OCI-M1 (cell line): Measurements from ENCODE around the gene TOR1A.
A peak's percentile ranks its signal among the peaks of the same experiment; 100 is the strongest.

Source experiments
- DNase-seq: peaks from one replicate; lab custom pipeline; 2025; lab: John Stamatoyannopoulos, UW

TOR1A gene, protein sequence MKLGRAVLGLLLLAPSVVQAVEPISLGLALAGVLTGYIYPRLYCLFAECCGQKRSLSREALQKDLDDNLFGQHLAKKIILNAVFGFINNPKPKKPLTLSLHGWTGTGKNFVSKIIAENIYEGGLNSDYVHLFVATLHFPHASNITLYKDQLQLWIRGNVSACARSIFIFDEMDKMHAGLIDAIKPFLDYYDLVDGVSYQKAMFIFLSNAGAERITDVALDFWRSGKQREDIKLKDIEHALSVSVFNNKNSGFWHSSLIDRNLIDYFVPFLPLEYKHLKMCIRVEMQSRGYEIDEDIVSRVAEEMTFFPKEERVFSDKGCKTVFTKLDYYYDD

DNA sequence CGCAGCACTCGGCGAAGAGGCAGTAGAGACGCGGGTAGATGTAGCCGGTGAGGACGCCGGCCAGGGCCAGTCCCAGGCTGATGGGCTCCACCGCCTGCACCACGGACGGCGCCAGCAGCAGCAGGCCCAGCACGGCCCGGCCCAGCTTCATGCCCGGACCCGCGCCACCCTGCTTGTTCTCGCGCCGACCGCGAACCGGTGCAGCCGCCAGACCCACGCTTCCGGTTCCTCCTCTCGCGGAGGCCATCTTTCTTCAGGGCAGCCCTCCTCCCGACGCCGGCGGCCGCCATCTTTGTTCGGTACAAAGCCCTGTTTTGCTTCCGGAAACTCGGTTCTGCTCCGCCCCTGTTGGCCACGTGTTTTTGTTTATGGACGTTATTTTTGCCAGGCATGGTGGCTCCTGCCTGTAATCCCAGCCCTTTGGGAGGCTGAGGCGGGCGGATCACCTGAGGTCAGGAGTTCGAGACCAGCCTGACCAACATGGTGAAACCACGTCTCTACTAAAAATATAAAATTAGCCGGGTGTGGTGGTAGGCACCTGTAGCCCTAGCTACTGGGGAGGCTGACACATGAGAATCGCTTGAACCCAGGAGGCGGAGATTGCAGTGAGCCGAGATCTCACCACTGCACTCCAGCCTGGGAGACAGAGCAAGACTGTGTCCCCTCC is at the start of gene TOR1A:
TSS of gene TOR1A (minus strand) at position 202 of the 667 bp plus-strand sequence. CDS start at position 151, 51 bp downstream.
- peak; percentile 96 for DNase-seq

DNA sequence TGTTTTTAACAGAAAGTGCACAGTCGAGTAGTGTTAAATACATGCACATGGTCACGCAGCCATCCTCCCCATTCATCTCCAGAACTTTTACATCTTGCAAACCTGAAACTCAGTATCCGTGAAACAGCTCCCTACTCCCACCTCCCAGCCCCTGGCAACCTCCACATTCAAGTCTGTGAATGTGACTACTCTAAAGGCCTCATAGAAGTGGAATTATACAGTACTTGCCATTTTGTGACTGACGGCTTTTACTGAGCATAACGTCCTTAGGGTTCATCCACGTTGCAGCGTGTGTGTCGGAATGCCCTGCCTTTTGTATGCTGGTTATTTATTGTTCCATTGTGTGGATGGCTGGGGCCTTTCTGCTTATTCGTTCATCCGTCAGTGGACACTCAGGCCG is 47.1 kb upstream of the TOR1A start:
- DNase-seq, result no peak

DNA sequence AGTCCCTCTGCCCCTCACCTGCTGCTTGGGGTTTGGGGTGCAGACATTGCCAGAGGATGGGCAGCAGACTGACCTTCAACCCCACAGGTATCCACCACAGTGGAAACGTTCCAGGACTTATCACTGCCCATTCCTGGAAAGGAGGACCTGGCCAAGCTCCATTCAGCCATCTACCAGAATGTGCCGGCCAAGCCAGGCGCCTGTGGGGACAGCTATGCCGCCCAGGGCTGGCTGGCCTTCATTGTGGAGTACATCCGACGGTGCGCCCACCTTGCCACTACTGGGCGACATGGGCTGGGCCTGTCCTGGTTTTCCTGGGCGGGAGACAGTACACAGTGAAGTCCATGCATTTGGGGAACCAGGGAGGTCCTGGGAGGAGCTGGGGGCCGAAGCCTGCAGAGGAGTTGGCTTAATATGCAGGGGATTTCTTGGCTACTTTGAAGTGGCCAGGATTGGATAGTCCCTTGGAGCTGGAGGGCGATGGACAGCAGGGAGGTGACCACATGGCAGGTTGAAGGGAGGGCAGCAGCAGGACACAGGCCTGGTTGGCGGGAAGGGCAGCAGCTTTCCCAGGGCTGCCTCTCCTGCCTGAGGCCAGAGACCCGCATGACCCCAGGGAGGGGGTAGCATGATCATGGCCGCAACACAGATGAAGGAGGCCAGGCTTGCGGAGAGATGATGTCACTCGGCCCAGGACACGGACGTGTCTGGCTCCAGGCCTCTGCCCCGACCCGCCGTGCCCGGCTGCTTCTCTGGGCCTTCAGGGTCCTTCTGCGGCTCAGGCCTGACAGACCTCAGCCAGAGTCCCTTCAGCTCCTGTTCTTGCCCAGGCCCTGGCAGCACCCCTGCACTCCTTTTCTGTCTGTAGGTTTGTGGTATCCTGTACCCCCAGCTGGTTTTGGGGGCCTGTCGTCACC is 45.9 kb upstream of the TOR1A start:
- no peak for DNase-seq

DNA sequence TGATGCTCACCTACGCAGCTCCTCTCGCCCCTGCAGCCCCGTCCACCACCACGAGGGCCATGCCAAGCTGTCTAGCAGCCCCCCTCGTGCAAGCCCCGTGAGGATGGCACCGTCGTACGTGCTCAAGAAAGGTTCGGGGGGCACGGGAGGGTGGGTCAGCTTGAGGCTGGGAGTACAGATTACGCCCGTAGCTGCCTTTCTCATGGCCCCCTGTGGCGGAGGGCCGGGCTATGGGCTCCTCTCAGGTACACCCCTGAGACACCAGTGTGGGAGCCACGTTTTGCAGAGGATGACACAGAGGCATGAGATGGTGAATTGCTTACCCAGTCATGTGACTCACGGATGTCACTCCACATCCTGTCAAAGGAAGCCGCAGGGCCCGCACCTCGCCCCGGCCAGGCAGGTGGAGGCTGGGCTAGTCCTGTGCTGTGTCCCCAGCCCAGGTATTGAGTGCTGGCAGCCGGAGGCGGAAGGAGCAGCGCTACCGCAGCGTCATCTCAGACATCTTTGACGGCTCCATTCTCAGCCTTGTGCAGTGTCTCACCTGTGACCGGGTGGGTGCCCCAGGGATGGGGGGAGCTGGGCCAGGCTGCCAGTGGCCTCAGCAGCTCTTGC is 45.0 kb upstream of the TOR1A start:
- no peak for DNase-seq

DNA sequence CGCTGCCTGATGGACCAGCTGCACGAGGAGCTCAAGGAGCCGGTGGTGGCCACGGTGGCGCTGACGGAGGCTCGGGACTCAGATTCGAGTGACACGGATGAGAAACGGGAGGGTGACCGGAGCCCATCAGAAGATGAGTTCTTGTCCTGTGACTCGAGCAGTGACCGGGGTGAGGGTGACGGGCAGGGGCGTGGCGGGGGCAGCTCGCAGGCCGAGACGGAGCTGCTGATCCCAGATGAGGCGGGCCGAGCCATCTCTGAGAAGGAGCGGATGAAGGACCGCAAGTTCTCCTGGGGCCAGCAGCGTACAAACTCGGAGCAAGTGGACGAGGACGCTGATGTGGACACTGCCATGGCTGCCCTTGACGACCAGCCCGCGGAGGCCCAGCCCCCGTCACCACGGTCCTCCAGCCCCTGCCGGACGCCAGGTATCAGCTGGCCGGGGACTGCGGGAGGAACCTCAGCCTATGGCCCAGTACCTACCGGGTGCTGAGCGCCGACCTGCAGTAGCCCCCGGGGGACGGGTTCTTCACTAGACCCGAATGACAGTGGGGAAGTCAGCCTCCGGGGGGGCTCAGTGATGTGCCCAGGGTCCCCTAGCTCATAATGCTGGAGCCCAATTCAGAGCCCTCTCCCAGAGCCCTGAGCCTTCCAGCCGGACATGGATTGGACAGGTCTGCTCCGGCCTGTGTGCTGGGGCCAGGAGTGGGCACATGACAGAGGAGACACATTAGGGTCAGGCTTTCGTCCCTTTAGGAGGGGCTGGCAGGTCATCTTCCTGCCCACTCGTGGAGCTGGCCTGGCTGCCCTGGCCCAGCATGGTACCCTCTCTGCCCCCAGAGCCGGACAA is 44.3 kb upstream of the TOR1A start:
- DNase-seq, result no peak

DNA sequence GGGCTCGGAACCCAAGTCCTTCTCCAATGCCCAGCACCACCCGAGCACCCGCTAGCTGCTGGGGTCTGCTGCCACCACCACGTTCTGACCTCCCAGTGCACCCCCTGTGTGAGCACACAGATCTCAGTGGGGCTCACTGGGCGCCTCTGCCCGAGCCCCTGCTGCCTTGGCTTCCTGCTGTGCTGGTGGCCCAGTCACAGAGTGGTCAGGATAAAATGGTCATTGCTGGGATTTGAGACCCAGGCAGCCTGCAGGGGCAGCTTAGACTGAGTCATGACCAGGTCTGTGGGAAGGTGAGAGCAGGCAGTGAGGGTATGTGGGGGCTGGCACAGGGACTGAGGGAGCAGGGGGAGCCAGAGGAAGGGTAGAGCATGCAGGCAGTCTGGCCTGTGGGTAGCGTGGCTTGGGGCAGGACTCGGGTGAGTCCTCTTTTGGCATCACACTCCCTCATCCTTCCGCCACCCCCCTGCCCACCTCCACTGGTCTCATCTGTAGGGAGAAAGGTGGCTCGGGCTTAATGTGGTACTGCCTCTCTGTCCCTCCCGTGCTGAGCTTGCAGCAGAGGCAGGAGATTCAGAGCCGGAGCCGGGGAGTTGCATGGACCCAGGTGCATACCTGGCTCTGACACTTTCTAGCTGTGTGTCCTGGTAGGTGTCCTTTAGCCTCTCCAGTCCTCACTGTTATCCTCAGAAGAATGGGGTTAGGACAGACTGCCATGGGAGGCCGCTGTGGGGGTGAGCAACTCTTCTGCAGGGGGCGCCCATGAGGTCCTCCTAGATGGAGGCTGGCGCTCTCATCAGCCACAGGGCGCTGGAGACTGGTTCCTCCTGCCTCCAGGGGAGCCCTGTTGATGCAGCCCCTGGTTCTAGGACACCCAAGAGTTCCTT is 43.4 kb upstream of the TOR1A start:
- peak; percentile 9 for DNase-seq

DNA sequence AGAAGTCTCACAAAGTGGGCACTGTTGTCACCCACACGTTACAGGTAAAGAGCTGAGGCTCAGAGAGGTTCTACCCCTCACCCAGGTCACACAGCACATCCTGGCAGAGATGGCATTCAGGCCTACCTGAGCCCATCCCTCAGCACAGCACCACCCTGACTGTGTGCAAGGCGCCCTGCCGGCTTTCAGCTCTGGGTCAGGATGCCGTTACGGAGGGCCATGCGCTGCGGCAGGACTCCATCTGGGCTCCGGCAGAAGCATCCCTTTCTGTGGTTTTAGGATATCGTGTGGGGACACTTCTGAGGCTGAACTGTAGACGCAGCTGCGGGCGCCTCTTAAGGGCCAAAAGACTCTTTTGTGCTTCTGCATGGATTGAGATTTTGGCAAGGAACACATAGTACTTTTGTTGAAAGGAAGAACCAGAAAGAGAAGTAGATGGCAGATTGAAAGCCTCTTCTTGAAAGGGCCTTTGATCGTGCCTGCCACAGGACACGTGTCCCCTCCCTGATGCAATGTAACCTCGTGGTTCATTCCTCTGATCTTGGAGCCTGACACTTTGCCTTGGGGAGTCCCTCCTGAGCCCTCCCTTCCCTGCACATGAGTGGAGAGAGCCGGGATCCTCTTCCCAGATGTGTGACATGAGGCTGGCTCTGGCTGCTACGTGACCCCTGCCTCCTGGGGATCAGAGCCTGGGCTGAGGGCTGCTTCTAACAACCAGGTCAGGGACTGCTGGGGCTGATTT is 42.6 kb upstream of the TOR1A start:
- DNase-seq, result no peak

DNA sequence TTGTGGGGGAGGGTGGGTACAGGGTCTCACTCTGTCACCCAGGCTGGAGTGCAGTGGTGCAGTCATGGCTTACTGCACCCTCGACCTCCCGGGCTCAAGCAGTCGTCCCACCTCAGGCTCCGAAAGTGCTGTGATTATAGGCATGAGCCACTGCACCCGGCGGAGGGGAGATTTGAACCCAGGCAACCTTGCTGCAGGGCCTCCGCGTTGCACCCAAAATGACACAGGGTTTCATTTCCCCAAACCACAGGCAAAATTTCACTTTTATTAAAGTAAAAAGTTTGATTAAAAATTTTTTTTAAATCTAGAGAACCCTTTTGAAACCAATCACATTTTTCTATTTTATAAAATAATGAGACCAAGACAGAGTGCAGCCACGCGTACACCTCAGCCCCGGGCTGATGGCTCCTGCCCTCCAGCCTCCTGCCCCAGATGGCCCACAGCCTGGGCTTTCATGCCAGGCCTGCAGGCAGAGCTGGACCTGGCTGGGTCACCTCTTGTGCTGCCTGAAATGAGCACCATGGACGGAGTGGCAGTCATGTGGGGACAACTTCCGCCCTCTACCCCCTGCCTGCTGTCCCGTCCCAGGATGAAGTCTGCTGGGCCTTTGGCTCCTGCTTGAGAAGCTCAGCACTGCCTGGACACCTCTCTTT is 41.9 kb upstream of the TOR1A start:
- DNase-seq, result no peak

DNA sequence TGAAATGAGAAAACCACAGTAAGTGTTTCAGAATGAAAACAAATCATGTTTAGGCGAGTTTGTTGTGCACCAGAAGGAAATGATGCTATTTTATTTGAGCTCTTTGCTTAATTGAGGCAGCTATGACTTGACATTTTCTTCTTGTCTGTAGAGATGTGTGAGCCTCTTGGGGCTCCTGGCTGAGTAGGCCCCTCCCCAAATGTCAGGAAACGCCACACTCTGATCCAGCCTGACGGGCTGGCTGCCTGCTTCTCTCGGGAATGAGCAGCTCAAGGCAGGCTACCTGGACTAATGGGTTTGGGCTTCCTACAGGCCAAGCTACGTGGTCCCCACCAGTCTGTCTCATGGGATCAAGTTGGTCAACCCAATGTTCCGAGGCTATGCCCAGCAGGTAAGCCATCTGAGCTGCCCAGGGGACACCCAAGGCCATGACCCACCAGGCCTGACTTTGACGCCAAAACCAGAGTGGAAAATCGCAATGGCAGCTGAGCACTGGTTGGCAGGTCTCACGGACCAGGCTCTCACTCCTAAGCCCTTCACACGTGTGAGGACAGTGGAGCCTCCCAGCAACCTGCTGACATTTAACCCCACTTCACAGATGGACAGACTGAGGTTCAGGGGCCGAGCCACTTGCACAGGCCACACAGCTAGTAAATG is 41.2 kb upstream of the TOR1A start:
- DNase-seq, result no peak

DNA sequence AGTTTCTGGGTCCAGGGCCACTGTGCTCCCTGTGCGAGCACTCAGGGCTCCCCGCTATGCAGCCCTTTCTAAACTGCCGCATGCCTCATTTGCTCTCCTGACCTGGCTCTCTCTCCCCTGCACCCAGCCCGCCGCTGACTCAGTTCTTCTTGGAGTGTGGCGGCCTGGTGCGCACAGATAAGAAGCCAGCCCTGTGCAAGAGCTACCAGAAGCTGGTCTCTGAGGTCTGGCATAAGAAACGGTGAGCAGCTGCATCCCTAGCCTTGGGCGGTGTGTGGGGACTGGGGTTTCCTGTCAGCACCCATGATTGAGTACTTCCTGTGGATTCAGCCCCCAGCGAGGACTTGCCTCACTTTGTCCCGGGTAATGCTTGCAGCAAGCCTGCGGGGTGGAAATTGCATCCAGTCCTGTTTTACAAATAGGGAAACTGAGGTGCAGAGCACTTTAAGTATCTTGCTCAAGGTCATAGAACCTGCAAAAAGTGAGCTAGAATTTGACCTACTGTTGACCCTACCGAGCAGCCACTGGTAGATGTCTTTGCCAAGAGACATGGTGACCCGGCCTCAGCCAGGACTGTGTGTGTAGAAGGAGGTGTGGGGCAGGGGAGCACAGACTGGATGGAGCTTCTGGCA is 39.2 kb upstream of the TOR1A start:
- peak; percentile 97 for DNase-seq

DNA sequence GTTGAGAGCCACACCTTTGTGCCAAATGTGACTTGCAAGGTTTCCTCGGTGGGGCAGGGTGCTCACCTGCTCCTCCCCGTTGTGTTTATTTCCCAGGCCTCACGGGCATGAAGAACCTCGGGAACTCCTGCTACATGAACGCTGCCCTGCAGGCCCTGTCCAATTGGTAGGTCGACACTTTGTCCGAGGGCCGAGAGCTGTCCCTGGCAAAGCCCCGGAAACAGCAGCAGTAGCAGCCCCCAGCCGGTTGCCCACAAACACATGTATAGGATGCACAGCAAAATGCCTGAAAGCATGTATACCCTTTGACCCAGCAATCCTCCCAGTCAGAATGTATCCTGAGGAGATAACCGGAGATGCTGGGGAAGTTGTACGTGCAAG is 37.5 kb upstream of the TOR1A start:
- no peak for DNase-seq

DNA sequence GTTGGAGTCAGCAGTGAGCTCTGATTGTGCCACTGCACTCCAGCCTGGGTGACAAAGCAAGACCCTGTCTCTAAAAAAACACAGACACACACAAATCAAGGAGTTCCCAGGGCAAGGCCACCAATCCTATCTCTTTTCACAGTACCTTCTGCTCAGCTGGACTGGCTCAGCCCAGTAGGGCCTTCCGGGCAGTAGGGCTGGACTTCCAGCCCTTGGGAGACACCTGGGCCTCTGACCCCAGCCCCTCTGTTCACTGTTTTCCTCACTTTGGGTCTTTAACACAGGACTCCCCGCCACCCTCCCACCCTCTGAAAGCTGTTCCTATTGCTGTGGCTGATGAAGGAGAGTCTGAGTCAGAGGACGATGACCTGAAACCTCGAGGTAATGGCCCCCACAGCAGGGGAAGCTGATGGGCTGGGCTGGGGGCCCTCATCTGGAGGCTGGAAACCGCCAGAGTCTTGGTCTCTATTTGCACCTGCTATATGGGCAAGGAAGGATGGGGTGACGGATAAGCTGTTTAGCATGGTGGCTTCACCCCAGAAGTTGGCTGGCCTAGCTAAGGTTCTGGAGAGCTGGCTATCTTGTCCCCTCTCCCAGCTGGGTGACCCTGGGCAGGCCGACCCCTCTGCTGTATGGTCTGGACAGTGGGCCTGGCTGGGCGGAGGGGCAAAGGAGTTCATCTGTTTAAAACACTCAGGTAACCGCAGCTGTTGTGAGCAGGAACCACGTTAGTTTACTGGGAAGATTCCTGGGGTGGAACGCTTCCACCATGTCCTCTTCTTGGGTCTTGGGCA is 36.9 kb upstream of the TOR1A start:
- DNase-seq, result no peak

DNA sequence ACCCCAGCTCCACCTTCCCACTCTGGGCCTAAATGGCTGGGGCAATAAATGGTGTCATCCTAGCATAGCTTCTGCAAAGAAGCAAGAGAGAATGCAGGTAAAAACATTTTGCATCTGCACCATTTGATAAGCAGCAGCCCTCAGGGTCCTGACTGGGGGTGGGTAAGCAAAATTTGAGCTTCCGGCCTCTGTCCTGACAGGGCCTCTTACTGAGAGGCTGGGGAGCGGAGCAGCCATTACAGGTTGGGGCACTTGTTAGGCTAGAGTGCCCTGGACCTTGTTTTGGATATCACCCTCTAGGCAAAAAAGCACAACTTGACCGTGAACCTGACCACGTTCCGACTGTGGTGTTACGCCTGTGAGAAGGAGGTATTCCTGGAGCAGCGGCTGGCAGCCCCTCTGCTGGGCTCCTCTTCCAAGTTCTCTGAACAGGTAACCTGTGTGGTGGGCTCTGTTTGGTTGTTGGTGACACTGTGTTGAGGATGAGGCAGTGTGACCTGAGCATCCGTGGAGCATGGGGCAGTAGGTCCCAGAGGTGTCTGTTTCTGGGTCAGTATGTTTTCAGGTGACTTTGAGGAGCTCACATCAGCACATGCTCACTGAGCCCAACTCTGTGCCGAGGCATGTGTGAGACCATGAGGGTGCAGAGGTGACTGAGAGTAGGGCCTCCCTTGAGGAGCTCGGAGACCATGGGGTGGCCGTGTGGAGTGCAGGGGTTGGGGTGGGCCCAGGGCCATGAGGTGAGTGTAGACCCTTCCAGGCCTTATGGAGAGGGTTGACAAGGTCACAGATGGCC is 34.4 kb upstream of the TOR1A start:
- no peak for DNase-seq

DNA sequence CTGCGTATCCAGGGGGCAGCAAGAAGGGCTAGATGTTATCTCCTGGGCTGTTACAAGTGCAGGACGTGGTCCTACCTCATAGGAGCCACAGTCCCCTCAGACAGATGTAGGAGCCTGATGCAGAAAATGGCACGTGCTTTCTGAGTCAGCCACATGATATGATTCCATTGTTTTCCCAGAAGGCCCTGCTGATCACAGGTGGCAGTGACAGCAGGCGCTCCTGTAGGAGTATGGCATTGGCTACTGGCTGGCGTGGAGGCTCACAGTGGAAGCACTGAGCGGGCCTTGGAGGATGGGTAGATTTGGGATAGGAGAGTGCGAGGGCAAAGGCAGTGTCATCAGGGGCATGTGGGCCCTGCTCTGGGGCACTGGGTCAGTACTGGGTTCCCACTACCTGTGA is 33.3 kb upstream of the TOR1A start:
- DNase-seq, result no peak

DNA sequence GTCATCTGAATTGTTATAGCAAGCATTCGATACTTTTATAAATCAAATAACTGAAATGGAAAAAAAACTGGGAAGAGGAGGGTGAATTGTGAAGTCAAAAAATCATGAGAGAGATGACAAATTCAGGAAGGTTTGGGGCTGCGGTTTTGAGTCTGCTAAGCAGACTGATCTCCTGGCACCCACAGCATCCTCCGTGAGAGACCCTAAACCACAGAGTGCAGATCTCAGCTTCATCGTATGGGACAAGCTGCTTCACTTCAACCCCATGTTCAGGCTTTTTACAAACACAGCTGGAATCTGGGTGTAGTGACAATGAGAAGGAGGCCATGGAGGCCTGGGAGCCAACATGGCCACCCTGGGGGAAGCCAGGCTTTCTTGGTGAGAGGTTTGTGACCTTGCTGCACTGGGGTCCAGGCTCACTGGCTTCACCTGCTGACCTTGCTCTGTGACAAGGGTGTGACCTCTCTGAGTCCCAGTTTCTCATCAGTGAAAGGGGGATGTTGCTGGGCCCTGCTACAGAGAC is 30.7 kb upstream of the TOR1A start:
- no peak for DNase-seq

DNA sequence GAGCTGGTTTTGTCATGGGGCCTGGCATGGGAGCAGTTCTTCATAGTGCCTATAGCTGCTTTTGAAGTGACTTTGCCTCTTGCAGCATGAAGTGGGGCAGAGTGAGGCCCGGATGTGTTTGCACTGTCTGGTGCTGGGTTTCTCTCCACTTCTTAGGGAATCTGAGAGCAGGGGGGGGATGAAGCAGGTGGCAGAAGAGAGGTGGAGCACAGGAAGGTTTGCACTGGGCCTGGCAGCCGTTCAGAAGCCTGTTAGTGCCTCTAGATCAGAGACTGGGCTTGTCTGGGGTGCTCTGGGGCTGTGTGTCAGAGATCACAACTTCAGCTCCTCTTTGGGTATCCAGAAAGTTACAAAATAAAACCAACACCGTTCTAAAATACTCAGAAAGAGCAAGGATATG is 29.7 kb upstream of the TOR1A start:
- DNase-seq, result no peak
